Osteocyte (in vitro differentiated cells): Measurements from ENCODE around the gene TLR1. TPM values are rescaled to one million over a fixed set of nuclear protein-coding genes. Genes with fewer than 3 reads are reported as not detected.
"Not testable (repeated sequence)": the region's sequence is repeated elsewhere in the genome, so short reads cannot be mapped to it uniquely, and the experiment has no call there.

Source experiments
- DNase-seq: peaks from one replicate; pipeline ENCODE4 v3.0.0; 2021; ENCODE audit warnings: mixed read lengths; ENCODE audit not compliant: unreplicated experiment; ENCODE audit errors: extremely low spot score
- H3K27ac Mint-ChIP-seq: one replicate; pipeline ENCODE4 v1.8.0; 2021; ENCODE audit warnings: mild to moderate bottlenecking, mixed read lengths; ENCODE audit not compliant: unreplicated experiment
- H3K27me3 Mint-ChIP-seq: one replicate; pipeline ENCODE4 v1.8.0; 2021; ENCODE audit warnings: mixed read lengths; ENCODE audit not compliant: unreplicated experiment
- H3K36me3 Mint-ChIP-seq: one replicate; pipeline ENCODE4 v1.8.0; 2021; ENCODE audit warnings: mixed read lengths; ENCODE audit not compliant: unreplicated experiment
- H3K4me1 Mint-ChIP-seq: one replicate; pipeline ENCODE4 v1.8.0; 2021; ENCODE audit warnings: mixed read lengths; ENCODE audit not compliant: unreplicated experiment
- H3K4me3 Mint-ChIP-seq: one replicate; pipeline ENCODE4 v1.8.0; 2021; ENCODE audit warnings: mild to moderate bottlenecking, moderate library complexity, mixed read lengths; ENCODE audit not compliant: unreplicated experiment
- H3K9me3 Mint-ChIP-seq: one replicate; pipeline ENCODE4 v1.8.0; 2021; ENCODE audit warnings: mixed read lengths; ENCODE audit not compliant: unreplicated experiment
- total RNA-seq: library from RNA; stranded (reverse); gene quantifications from 2 replicates; pipeline ENCODE4 v1.2.1, GENCODE V29; 2021
- TF ChIP-seq, protein P1 (sequence below): fragments of 200-600 bp; sonication (generic); IDR thresholded peaks from 2 replicates; pipeline ENCODE4 v1.5.0; 2021; ENCODE audit warnings: antibody characterized with exemption, mild to moderate bottlenecking, moderate library complexity

The TLR1 gene
- total RNA-seq, 1 donor from 2014 or later, result 0.48 TPM

GRCh38 chr4:38768968-38769394 lies 35.6 kb downstream of the TLR1 start:
- H3K27me3 Mint-ChIP-seq, result no peaks in the 10 kb centered on the region
- DNase-seq, result no peak
- TF ChIP-seq, protein P1, sequence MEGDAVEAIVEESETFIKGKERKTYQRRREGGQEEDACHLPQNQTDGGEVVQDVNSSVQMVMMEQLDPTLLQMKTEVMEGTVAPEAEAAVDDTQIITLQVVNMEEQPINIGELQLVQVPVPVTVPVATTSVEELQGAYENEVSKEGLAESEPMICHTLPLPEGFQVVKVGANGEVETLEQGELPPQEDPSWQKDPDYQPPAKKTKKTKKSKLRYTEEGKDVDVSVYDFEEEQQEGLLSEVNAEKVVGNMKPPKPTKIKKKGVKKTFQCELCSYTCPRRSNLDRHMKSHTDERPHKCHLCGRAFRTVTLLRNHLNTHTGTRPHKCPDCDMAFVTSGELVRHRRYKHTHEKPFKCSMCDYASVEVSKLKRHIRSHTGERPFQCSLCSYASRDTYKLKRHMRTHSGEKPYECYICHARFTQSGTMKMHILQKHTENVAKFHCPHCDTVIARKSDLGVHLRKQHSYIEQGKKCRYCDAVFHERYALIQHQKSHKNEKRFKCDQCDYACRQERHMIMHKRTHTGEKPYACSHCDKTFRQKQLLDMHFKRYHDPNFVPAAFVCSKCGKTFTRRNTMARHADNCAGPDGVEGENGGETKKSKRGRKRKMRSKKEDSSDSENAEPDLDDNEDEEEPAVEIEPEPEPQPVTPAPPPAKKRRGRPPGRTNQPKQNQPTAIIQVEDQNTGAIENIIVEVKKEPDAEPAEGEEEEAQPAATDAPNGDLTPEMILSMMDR, result no peak
- H3K27ac Mint-ChIP-seq, result peak overlapping the region; percentile 29
- H3K4me3 Mint-ChIP-seq, result no peak overlapping the region
- H3K9me3 Mint-ChIP-seq, result no peaks in the 10 kb centered on the region
- H3K4me1 Mint-ChIP-seq, result peaks cover 15% of the 10 kb centered on the region
- no peaks in the 10 kb centered on the region for H3K36me3 Mint-ChIP-seq

DNA sequence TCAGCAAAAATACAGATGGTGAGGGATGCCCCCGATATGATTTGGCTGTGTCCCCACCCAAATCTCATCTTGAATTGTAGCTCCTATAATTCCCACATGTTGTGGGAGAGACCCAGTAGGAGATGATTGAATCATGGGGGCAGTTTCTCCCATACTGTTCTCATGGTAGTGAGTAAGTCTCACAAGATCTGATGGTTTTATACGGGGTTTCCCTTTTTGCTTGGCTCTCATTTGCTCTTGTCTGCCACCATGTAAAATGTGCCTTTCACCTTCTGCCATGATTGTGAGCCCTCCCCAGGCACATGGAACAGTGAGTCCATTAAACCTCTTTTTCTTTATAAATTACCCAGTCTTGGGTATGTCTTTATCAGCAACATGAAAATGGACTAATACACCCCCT lies 37.7 kb downstream of the TLR1 start:
- H3K9me3 Mint-ChIP-seq, H3K27me3 Mint-ChIP-seq: not testable (repeated sequence)
- peaks cover 15% of the 10 kb centered on the region for H3K4me1 Mint-ChIP-seq

GRCh38 chr4:38765382-38765781 lies 39.2 kb downstream of the TLR1 start:
- Mint-ChIP-seq H3K4me3 (no peak overlapping the region), H3K4me1 (peaks cover 15% of the 10 kb centered on the region), H3K36me3 (no peaks in the 10 kb centered on the region), H3K27ac (no peak overlapping the region), H3K27me3 (no peaks in the 10 kb centered on the region), H3K9me3 (no peaks in the 10 kb centered on the region)
- no peak for DNase-seq
- TF ChIP-seq, protein P1, result no peak

More for the DNA sequence above, 37.7 kb downstream of the TLR1 start:
- not testable (repeated sequence) for H3K4me3 Mint-ChIP-seq, DNase-seq, H3K27ac Mint-ChIP-seq, H3K36me3 Mint-ChIP-seq

GRCh38 chr4:38764277-38764676 lies 40.3 kb downstream of the TLR1 start:
- TF ChIP-seq, protein P1, result no peak
- Mint-ChIP-seq H3K4me3 (no peak overlapping the region), H3K9me3 (no peaks in the 10 kb centered on the region), H3K36me3 (no peaks in the 10 kb centered on the region), H3K4me1 (peaks cover 12% of the 10 kb centered on the region), H3K27ac (no peak overlapping the region), H3K27me3 (no peaks in the 10 kb centered on the region)
- DNase-seq, result no peak

DNA sequence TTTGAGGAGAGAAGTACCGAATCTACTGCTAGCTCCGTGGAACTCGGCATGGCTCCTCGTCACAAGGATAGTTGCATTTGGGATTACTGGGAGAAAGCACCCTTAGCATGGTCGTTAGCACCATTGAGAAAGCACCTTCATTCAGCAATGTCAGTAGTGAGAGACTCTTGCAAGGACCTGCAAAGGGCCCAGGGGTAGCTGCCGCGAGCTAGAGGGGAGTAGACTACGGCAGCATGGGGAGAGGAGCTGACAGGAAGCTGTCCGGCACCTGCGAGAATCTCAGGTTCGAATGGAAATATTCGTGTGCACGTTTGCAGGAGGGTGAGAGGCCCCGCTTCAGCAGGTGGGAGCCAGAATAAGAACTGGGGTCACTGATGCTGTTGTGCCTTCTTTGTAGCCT lies 42.0 kb downstream of the TLR1 start:
- TF ChIP-seq, protein P1, result no peak
- Mint-ChIP-seq H3K27ac (no peak overlapping the region), H3K9me3 (no peaks in the 10 kb centered on the region), H3K4me3 (no peak overlapping the region), H3K36me3 (no peaks in the 10 kb centered on the region), H3K27me3 (no peaks in the 10 kb centered on the region), H3K4me1 (peaks cover 4% of the 10 kb centered on the region)
- no peak for DNase-seq

GRCh38 chr4:38759790-38760122 lies 44.8 kb downstream of the TLR1 start:
- Mint-ChIP-seq H3K4me3 (no peak overlapping the region), H3K36me3 (no peaks in the 10 kb centered on the region), H3K27me3 (no peaks in the 10 kb centered on the region), H3K9me3 (no peaks in the 10 kb centered on the region), H3K4me1 (peaks cover 4% of the 10 kb centered on the region), H3K27ac (no peak overlapping the region)
- no peak for DNase-seq
- TF ChIP-seq, protein P1, result peak; percentile 4
